GM18511 (cell line): Measurements from ENCODE around the gene PCNT.

Source experiments
- ATAC-seq: cut with Tn5 transposase; IDR thresholded peaks from one replicate; pipeline ENCODE4 v1.9.1; 2021; ENCODE audit warnings: mild to moderate bottlenecking, moderate library complexity; ENCODE audit not compliant: unreplicated experiment

The PCNT gene

GRCh38 chr21:46376856-46377453 is 53.0 kb downstream of the PCNT start:
- ATAC-seq: no peak

GRCh38 chr21:46377789-46378188 is 53.8 kb downstream of the PCNT start:
- ATAC-seq: no peak

GRCh38 chr21:46379105-46379504 is 55.1 kb downstream of the PCNT start:
- ATAC-seq: no peak

DNA sequence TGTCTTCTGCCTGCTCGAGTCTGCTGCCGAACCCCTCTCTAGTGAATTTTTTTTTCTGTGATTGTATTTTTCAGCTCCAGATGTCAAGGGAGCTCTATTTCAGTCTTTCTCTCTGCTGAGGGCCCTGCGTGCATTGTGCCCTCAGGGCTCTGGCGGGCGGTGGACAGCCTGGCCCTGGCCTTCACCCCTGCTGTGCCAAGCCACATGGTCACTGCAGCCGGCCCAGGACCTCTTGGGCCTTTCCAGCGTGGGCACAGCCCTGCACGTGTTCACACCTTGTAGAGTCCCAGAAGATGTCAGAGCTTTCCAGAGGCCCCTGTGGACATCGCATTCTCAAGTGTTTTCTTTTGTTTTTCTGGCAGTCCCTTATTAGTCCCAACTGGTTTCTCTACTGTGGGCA is 55.7 kb downstream of the PCNT start:
- no peak for ATAC-seq

DNA sequence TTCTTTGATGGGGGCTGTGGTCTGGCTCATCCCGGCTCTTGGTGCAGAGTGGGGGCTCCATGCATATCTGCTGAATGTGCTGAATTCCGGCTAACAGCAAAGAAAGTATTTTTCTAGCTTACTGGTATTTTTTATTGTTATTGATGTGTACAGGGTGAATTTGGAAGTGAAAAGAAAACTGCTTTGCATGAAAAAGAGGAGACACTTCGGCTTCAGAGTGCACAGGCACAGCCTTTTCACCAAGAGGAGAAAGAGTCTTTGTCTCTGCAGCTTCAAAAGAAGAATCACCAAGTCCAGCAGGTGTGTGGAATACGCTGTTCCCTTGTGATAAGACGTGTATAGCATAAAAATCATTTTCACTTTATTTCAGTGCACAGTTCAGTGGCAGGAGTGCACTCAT is 57.6 kb downstream of the PCNT start:
- ATAC-seq: no peak

GRCh38 chr21:46384556-46384955 is 60.6 kb downstream of the PCNT start:
- ATAC-seq: no peak

GRCh38 chr21:46385846-46386733 is 62.1 kb downstream of the PCNT start:
- no peak for ATAC-seq

GRCh38 chr21:46386734-46387088 is 62.8 kb downstream of the PCNT start:
- no peak for ATAC-seq

DNA sequence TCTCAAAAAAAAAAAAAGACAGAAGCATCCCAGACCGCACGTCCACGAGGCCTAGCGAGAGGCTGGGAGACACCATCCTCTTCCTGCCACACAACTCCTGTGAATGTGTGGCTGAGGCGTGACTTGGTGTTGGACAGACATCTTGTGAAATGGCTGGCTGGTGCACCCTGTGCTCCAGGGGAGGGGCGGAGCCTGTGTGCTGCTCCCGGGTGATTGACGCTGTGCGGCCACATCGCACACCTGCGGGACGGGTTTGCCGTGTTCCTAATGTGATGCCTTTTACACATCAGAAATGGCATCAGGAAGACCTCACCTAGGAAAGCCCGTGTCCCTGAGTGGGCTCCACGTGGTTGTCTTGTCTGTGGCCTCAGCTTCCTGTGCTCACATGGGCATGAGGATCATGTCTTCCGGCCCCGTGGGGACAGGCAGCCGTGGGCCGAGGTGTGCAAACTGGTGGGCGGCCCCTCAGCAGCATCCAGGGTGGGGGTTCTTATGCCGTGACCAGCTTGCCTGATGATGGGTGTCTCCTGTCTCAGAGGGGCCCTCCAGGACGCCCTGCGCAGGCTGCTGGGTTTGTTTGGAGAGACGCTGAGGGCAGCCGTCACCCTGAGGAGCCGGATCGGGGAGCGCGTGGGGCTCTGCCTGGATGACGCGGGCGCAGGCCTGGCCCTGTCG is 64.4 kb downstream of the PCNT start:
- ATAC-seq: no peak

DNA sequence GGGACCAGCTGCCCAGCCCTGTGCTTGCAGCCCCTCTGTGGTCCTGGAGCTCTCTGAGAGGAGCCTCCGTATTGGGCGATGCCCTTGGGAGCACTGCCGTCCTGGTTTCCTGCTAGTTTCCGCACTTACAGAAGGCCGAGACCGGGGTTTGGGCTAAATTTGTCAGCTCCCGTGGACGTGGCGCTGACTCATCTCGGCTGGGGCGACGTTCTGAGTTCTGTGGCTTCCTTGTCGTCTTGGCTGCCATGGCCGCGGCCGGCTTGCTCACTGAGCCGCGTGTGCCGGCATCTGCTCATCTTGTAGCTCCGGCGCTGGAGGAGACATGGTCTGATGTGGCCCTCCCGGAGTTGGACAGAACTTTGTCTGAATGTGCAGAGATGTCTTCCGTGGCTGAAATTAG is 64.9 kb downstream of the PCNT start:
- ATAC-seq: no peak

- ATAC-seq: no peak
Measured at GRCh38 chr21:46390603-46391545, 66.9 kb downstream of the PCNT start.

DNA sequence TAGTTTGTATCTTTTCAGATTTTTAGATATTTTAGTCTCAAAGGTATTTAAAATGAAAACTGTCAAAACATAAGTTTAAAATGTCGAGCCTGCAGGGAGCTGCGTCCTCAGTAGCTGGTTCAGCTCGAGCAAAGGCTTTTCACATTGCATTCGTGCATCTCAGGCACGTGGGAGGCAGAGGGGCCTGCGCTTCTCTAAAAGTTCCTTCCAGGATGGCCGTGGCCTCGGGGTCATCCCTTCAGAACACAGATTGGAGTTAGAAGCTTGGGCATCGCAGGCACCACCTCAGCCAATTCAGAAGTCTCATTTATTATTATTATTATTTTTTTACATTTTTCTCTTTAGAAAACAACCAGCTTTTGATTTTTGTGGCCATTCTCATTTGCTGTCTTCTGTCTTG is 67.8 kb downstream of the PCNT start:
- no peak for ATAC-seq

DNA sequence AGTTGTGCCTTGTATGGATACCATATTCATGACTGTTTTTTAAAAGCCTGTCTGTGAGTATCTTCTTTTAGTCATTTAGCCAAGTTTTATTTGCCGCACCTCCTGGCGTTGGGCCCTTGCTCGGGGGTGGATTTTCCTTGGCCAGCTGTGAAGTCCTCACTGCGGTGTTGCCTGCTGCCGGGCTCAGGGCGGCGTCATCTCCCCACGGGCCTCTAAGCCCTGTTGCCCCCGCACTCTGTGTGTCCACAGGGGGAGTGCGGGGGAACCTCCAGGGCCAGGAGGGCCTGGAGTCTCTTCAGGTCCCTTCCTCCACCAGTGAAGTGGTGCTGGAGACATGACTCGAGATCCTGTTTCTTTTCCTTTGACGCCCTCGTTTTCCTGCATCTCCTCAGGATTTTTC is 69.0 kb downstream of the PCNT start:
- no peak for ATAC-seq

DNA sequence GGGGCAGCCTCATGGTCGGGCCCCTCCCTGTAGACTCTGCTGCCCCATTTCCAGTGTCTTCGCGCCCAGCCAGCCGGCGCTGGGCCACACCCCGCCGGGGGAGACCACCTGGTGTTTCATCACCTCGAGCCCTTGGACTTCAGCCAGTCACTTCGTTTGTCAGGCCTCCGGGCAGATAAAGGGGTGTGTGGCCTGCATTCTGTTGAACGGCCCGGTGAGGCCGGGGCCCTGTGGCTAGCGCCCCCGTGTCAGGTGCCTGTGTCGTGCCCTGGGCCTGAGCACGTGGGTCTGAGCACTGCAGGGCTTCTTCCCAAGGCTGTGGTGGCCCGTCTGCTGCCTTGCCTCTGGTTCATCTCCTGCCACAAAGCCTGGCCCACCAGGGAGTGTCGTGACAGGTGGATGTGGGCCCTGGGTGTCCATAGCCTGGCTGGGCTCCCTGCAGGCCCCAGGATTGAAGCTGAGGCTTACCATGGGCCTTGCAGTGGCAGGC is 69.5 kb downstream of the PCNT start:
- ATAC-seq: no peak

DNA sequence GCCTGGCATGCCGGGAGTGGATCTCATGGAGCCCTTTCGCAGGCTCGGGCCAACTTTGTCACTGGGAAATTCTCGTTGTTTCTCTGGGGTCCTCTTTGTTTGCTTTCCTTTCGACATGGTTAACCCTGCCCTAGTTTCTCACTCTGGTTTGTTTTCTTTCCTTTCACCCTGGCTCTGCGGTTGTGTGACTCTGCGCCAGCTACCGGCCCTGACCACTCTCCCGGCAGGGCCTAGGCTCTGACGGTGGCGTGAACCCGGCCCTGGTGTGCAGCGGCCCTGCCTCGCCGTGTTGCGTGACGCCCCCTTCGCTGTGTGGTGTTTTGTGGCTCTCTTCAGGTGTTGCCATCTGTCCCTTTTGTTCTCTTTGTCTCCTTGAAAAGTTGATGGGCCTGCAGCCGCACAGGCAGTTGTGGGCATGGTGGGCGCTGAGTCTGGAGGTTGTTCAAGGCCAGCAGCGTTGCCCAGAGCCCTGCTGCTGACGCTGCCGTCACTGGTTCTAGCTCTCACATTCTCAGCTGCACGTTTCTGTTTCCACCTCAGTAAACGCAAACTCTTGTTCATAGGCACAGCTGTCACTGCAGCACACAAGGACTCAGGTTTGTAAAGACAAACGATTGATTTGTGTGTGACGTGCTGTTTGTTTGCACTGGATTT is 70.1 kb downstream of the PCNT start:
- ATAC-seq: no peak

DNA sequence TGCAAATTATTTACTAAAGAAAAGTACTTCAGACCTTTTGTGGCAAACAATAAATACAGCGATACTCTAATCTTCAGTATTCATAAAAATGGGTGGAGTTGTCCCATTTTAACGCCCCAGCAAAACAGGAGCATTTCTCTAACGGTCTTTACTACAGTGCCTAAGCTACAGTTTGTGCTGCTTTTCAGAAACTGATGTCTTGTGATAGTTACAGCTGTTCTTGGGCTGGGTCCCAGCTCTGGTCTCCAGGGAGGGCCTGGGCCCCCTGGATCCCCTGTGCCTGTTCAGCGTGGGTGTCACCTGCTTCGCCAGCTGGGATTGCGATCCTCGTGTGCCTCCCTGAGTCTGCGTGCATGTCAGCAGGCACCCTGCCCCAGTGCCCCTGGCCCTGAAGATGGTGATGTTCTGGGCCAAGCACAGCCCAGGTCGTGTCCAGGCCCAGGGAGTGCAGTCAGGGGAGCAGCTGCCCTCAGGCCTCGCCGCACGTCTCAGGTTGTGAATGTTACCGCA is 70.7 kb downstream of the PCNT start:
- no peak for ATAC-seq

- ATAC-seq: no peak
Measured at GRCh38 chr21:46397211-46397905, 73.4 kb downstream of the PCNT start.

- ATAC-seq: no peak
Measured at GRCh38 chr21:46397993-46398392, 74.0 kb downstream of the PCNT start.

- ATAC-seq: no peak
Measured at GRCh38 chr21:46399129-46399528, 75.2 kb downstream of the PCNT start.
